ENCODE results near the gene MARCO. TPM values are rescaled to one million over a fixed set of nuclear protein-coding genes. Genes with fewer than 3 reads are reported as not detected.

MARCO gene
- total RNA-seq, 1 donor from 2014 or later, result 2.7 TPM

Other genes with a start within 250 kb of the MARCO start
- gene EN1, start 94.5 kb upstream of the MARCO start, total RNA-seq, result 0.41 TPM
- gene C1QL2, start 216.6 kb downstream of the MARCO start, total RNA-seq, result not detected

All from tongue (tissue), 1 donor.